Activated naive CD4-positive, alpha-beta T cell treated with anti-CD3 and anti-CD28 coated beads, Interleukin-2, amount 50 U/mL, for 72 hours (primary cell): ENCODE results near the gene PDP2. TPM values are rescaled to one million over a fixed set of nuclear protein-coding genes. Genes with fewer than 3 reads are reported as not detected.

ENCODE experiments used
- ATAC-seq, 2 donors: fragments of 150-1000 bp; cut with Tn5 transposase; 2 replicates each; pipeline ENCODE4 v1.10.0; 2021; ENCODE audit warnings: mild to moderate bottlenecking in 2 of 2, moderate library complexity in 2 of 2
- DNase-seq, 2 donors: peaks; one replicate each; pipeline ENCODE4 v3.0.0; 2021 to 2022; ENCODE audit warnings: low spot score in 2 of 2
- H3K27ac Mint-ChIP-seq, 2 donors: one replicate each; pipeline ENCODE4 v1.8.0; 2022; ENCODE audit warnings: mild to moderate bottlenecking in 2 of 2, mixed read lengths in 2 of 2
- H3K36me3 Mint-ChIP-seq, 2 donors: one replicate each; pipeline ENCODE4 v1.8.0; 2022; ENCODE audit warnings: mixed read lengths in 2 of 2
- H3K9me3 Mint-ChIP-seq, 2 donors: one replicate each; pipeline ENCODE4 v1.8.0; 2022; ENCODE audit warnings: mixed read lengths in 2 of 2
- total RNA-seq, 2 donors: library from RNA; stranded (reverse); gene quantifications; one replicate each; pipeline ENCODE4 v1.2.3, GENCODE V29; 2022

PDP2 gene
- total RNA-seq: 10 to 100 TPM; 28.7 to 65.1 TPM

DNA sequence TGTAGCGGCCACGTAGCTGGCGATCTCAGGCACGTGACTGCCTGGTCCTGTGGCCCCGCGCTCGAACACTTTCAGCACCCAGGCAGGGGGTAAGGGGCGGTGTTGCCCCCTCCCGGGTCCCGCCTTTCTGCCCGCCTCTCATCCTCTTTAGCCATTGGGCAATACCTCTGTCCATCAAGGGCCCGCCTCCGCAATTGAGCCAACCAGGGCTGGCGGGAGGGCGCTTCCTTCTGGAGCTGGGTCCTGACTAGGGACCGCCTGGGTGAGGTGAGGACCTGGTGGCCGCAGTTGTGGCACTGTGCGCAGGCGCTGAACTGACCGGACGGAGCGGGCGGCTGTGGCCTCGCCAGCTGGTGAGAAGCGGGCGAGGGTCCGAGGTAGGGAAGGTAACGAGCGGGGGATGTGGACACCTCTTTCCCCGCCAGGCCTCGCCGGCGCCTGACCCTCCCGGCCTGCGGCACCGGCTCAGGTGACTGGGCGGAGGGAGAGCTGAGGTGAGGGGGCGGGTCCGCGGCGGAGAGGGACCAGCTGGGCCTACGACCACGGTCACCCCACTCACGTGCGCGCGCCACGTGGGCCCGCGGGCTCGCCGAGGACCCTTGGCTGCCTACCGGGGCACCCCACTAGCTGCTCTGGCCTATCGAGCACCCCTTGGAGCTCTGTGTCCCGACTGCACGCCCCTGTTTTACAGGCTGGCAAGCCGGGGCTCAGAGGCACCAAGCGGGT is at the start of gene PDP2:
TSS of gene PDP2 (plus strand) at position 228 of the 726 bp plus-strand sequence. CDS start 3,770 bp downstream, outside the sequence.
- DNase-seq: peak; percentile 94 to 97
- peak within 1 kb of the TSS; percentile 91 to 98 for H3K27ac Mint-ChIP-seq
- H3K36me3 Mint-ChIP-seq: peaks cover 23 to 25% of the 10 kb centered on the region in 2 donors
- peaks cover 3 to 5% of the 10 kb centered on the region in 2 donors for H3K9me3 Mint-ChIP-seq
- peak; percentile 92 for ATAC-seq

- H3K36me3 Mint-ChIP-seq: peaks cover 0 to 6% of the 10 kb centered on the region in 2 donors
- DNase-seq: no peak
- H3K9me3 Mint-ChIP-seq: no peaks in the 10 kb centered on the region
- H3K27ac Mint-ChIP-seq: no peak overlapping the region
- no peak for ATAC-seq
These were observed 48.1 kb upstream of the PDP2 start for GRCh38 chr16:66832190-66832589.

DNA sequence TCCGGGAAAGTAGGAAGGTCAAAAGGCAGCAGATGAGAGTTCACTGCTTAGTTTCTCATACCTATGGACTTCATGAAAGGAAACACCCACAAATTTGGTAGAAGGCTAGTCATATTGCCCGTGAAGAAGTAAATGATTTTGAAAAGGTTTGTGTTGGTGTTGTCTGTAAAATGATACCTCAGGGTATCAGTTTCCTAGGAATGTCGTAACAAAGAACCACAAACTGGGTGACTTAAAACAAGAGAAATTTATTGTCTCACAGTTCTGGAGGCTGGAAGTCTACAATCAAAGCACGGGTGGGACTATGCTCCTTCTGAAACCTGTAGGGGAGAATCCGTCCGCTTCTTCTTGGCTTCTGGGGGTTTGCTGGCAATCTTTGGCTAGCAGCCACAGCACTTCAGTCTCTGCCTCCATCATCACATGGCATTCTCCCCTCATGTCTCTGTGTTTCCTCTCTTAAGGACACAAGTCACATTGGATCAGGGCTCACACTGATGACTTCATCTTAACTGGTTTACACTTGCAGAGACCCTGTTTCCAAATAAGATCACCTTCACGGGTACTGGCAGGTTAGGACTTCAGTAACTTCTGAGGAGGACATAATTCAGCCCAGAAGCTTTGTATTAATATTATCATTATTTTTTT is 47.5 kb upstream of the PDP2 start:
- Mint-ChIP-seq H3K36me3 (peaks cover 0 to 3% of the 10 kb centered on the region in 2 donors), H3K9me3 (no peaks in the 10 kb centered on the region), H3K27ac (no peak overlapping the region)
- DNase-seq (no peak), ATAC-seq (no peak)

GRCh38 chr16:66834746-66835145 is 45.6 kb upstream of the PDP2 start:
- H3K27ac Mint-ChIP-seq: no peak overlapping the region
- no peak for DNase-seq

GRCh38 chr16:66840883-66841282 is 39.4 kb upstream of the PDP2 start:
- ATAC-seq (no peak), DNase-seq (no peak)
- Mint-ChIP-seq H3K9me3 (no peaks in the 10 kb centered on the region), H3K27ac (no peak overlapping the region), H3K36me3 (peaks cover 0 to 4% of the 10 kb centered on the region in 2 donors)

More at GRCh38 chr16:66834746-66835145, 45.6 kb upstream of the PDP2 start:
- ATAC-seq: no peak
- H3K9me3 Mint-ChIP-seq: no peaks in the 10 kb centered on the region
- no peaks in the 10 kb centered on the region for H3K36me3 Mint-ChIP-seq

- ATAC-seq: no peak
- no peak for DNase-seq
- Mint-ChIP-seq H3K9me3 (no peaks in the 10 kb centered on the region), H3K27ac (no peak overlapping the region), H3K36me3 (peaks cover 0 to 4% of the 10 kb centered on the region in 2 donors)
These were observed 38.9 kb upstream of the PDP2 start for GRCh38 chr16:66841366-66841765.

DNA sequence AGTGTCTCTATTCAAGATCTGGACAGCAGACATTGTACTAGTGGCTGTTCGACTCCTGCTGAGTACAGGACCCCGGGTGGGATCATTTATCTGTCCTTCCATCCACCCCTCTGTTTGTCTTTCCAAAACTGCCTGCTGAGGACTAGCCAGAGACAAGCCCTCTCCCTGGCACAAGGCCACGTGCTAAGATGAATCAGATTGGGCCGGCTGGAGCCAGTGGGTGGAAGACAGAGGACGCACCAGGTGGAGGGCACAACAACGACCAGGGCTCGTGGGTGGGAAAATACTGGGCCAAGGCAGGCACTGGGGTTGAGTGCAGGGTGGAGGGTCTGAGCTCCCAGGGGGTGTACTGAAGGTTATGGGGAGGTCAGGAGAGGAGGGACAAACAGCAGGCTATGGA is 37.5 kb upstream of the PDP2 start:
- Mint-ChIP-seq H3K36me3 (peaks cover 0 to 4% of the 10 kb centered on the region in 2 donors), H3K27ac (no peak overlapping the region), H3K9me3 (no peaks in the 10 kb centered on the region)
- ATAC-seq (no peak), DNase-seq (no peak)

- Mint-ChIP-seq H3K9me3 (no peaks in the 10 kb centered on the region), H3K27ac (no peak overlapping the region), H3K36me3 (peaks cover 0 to 4% of the 10 kb centered on the region in 2 donors)
- DNase-seq (no peak), ATAC-seq (no peak)
These were observed 37.1 kb upstream of the PDP2 start for GRCh38 chr16:66843191-66843590.

DNA sequence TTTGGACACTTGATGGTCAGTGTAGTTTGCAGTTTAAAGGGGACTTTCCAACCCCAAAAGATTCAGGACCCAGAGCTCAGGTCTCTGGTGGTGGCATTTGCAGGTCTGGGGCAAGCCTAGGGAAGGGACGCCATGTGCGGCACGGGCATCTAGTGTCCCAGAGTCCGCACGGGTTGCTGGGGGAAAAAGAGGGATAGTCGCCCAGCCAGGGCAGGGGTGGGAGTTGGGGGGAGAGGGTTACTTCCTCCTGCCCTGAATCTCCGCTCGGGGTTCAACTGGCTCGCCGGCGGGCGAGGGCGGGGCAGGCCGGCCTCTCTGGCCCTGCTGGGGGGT is 36.3 kb upstream of the PDP2 start:
- Mint-ChIP-seq H3K27ac (peak overlapping the region in 1 of 2 donors; percentile 53), H3K36me3 (peaks cover 0 to 4% of the 10 kb centered on the region in 2 donors), H3K9me3 (no peaks in the 10 kb centered on the region)
- DNase-seq: no peak
- no peak for ATAC-seq

- H3K9me3 Mint-ChIP-seq: no peaks in the 10 kb centered on the region
- H3K36me3 Mint-ChIP-seq: peaks cover 0 to 4% of the 10 kb centered on the region in 2 donors
- DNase-seq (peak in 1 of 2 donors; percentile 44), ATAC-seq (peak in 1 of 2 donors; percentile 44)
- peak within 1 kb of the TSS in 1 of 2 donors; percentile 53 for H3K27ac Mint-ChIP-seq
These were observed 35.8 kb upstream of the PDP2 start, which contains the start of gene CA7 for GRCh38 chr16:66844342-66845079. TSS of gene CA7 (plus strand) at chr16:66844414. CDS start at chr16:66844488, 74 bp downstream.

- peak in 1 of 2 donors; percentile 47 for DNase-seq
- Mint-ChIP-seq H3K9me3 (no peaks in the 10 kb centered on the region), H3K36me3 (peaks cover 0 to 4% of the 10 kb centered on the region in 2 donors), H3K27ac (no peak overlapping the region)
- ATAC-seq: no peak
These were observed 35.3 kb upstream of the PDP2 start for GRCh38 chr16:66845080-66845410.

- Mint-ChIP-seq H3K9me3 (no peaks in the 10 kb centered on the region), H3K27ac (no peak overlapping the region), H3K36me3 (peaks cover 0 to 4% of the 10 kb centered on the region in 2 donors)
- DNase-seq (no peak), ATAC-seq (no peak)
These were observed 34.5 kb upstream of the PDP2 start for GRCh38 chr16:66845791-66846221.

DNA sequence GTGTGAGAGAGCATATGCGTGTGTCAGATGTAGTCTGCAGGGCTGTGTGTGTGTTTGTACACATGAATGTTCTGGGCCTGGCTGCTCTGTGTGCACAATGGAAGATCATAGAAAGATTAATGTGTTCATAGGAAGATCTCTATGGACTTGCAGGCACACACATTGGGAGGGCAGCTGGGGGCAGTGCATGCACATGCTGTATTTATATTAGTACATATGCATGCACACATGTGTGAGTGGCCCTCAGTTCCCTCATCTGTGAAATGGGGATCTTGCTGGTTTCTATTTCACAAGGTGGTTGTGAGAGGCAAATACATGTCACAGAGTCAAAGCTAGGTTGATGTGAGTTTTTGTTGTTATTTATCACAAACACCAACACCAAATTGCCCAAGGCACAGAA is 34.0 kb upstream of the PDP2 start:
- Mint-ChIP-seq H3K36me3 (peaks cover 0 to 4% of the 10 kb centered on the region in 2 donors), H3K27ac (no peak overlapping the region), H3K9me3 (no peaks in the 10 kb centered on the region)
- ATAC-seq (no peak), DNase-seq (no peak)

DNA sequence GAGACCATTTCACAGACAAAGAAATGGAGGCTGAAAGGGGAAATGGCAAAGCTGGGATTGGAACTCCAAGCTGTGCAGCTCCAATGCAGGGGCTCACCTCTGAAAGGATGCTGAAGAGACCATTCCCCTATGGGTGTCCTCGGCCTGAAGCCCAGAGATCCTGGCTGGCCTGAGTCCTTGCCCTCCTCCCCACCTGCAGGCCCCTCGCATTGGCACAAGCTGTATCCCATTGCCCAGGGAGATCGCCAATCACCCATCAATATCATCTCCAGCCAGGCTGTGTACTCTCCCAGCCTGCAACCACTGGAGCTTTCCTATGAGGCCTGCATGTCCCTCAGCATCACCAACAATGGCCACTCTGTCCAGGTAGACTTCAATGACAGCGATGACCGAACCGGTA is 33.5 kb upstream of the PDP2 start:
- ATAC-seq: no peak
- H3K36me3 Mint-ChIP-seq: peaks cover 0 to 4% of the 10 kb centered on the region in 2 donors
- DNase-seq: peak in 1 of 2 donors; percentile 50
- H3K9me3 Mint-ChIP-seq: no peaks in the 10 kb centered on the region
- H3K27ac Mint-ChIP-seq: no peak overlapping the region

DNA sequence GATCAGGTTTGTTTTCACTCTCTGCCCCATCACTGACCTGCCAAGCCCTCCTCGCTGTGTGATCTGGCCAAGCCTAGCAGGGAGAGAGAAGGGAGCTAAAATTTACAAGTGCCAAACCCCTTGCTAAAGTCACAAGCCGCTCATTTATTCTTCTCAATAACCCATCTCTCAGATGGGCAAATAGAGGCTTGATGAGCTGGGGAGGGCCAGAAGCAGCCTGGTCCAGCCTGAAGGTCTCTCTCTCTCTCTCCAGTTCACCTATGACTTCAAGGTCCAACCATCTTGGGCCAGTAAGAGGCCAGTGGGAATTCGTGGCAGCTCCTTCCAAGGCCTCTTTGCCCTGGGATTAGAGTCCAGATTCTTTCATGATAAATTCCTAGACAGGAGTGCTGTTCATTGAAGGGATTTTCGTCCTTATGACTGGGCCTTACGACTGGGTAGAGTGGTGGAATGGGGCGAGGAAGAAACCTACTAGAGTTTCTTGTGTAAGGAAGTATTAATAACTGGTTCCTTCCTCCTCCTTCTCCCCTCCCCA is 32.7 kb upstream of the PDP2 start:
- peaks cover 0 to 4% of the 10 kb centered on the region in 2 donors for H3K36me3 Mint-ChIP-seq
- no peak for DNase-seq
- H3K9me3 Mint-ChIP-seq: no peaks in the 10 kb centered on the region
- no peak overlapping the region for H3K27ac Mint-ChIP-seq
- no peak for ATAC-seq

DNA sequence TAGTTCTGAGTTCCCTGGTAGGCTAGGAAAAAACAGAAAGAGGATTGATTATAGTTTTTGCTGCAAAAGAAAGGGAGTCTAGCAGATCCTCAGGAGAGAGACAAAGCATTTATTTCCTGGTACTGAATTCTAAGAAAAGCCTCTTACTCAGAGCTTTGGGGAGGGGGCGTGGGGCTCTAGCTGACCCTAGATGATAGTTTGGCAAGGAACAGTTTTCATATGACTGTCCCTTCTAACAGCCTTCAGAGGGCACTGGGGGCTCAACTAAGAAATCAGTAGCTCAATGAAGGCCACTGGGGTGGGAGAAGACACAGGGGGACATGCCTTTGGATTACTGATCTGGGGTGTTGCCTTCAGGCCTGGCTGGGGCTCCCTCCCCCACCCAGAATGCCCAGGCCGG is 32.1 kb upstream of the PDP2 start:
- peak in 1 of 2 donors; percentile 55 for ATAC-seq
- H3K27ac Mint-ChIP-seq: peak overlapping the region in 1 of 2 donors; percentile 13
- no peaks in the 10 kb centered on the region for H3K9me3 Mint-ChIP-seq

DNA sequence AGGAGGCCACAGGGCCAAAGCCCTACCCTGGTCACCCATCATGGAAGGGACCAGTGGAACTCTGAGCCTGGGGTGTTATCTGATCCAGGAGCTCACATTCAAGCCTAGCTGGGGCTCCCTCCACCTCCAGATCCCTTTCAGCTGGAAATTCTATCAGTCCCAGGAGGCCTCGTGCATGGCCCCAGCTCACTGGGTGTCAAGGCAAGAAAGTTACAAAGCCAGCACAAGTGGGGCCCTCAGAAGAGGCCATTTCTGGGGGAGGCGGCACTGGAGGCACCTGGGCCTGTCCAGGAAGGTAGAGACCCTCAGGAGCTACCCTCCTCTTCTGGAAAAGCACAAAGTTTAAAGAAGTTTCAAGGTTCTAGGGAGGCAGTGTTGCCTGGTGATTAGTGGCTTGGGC is 31.3 kb upstream of the PDP2 start:
- no peaks in the 10 kb centered on the region for H3K9me3 Mint-ChIP-seq
- ATAC-seq: no peak
- peak in 1 of 2 donors; percentile 34 for DNase-seq
- H3K36me3 Mint-ChIP-seq: peaks cover 0 to under 1% of the 10 kb centered on the region in 2 donors
- H3K27ac Mint-ChIP-seq: no peak overlapping the region

More for the DNA sequence above, 32.1 kb upstream of the PDP2 start:
- peak in 1 of 2 donors; percentile 20 for DNase-seq
- peaks cover 0 to 4% of the 10 kb centered on the region in 2 donors for H3K36me3 Mint-ChIP-seq
